Astrocyte (in vitro differentiated cells and primary cell): ENCODE measurements around the gene LHPP. TPM values are rescaled to one million over a fixed set of nuclear protein-coding genes. Genes with fewer than 3 reads are reported as not detected.
"Not testable (repeated sequence)": the region's sequence is repeated elsewhere in the genome, so short reads cannot be mapped to it uniquely, and the experiment has no call there.

Experiments
- DNase-seq: peaks from one replicate; pipeline ENCODE4 v3.0.0-alpha.2; 2010; ENCODE audit warnings: low read depth
- FAIRE-seq: peaks from 2 replicates; lab custom pipeline; 2011; peaks lifted over from hg19 to GRCh38; lab: Jason Lieb, UNC
- H2AFZ ChIP-seq: 2 replicates; pipeline ENCODE4 v1.6.0; 2012; ENCODE audit warnings: low read depth, low read length, inconsistent platforms
- H3K27ac ChIP-seq: 2 replicates; pipeline ENCODE4 v1.5.1; 2011; ENCODE audit warnings: low read depth, low read length, inconsistent platforms
- H3K27me3 ChIP-seq: 2 replicates; pipeline ENCODE4 v1.6.0; 2011; ENCODE audit warnings: low read length, inconsistent platforms; ENCODE audit not compliant: insufficient read depth
- H3K36me3 ChIP-seq: 2 replicates; pipeline ENCODE4 v1.5.1; 2011; ENCODE audit warnings: low read length, inconsistent platforms; ENCODE audit not compliant: insufficient read depth
- H3K4me1 ChIP-seq: 2 replicates; pipeline ENCODE4 v1.5.1; 2011; ENCODE audit warnings: low read length, inconsistent platforms; ENCODE audit not compliant: insufficient read depth
- H3K4me2 ChIP-seq: 2 replicates; pipeline ENCODE4 v1.6.0; 2012; ENCODE audit warnings: low read length, inconsistent platforms
- H3K4me3 ChIP-seq: 2 replicates; pipeline ENCODE4 v1.5.1; 2011; ENCODE audit warnings: low read depth, mild to moderate bottlenecking, low read length, inconsistent platforms; ENCODE audit not compliant: insufficient read depth
- H3K79me2 ChIP-seq: 2 replicates; pipeline ENCODE4 v1.6.0; 2012; ENCODE audit warnings: mild to moderate bottlenecking, low read length, inconsistent platforms; ENCODE audit not compliant: insufficient read depth
- H3K9ac ChIP-seq: 2 replicates; pipeline ENCODE4 v1.6.0; 2012; ENCODE audit warnings: mild to moderate bottlenecking, low read length, inconsistent platforms
- H3K9me3 ChIP-seq: 2 replicates; pipeline ENCODE4 v1.5.1; 2012; ENCODE audit warnings: low read depth, mild to moderate bottlenecking, low read length, inconsistent platforms; ENCODE audit not compliant: insufficient read depth
- H4K20me1 ChIP-seq: 2 replicates; pipeline ENCODE4 v1.6.0; 2012; ENCODE audit warnings: low read length, inconsistent platforms; ENCODE audit not compliant: insufficient read depth
- H3K27ac Mint-ChIP-seq: one replicate; pipeline ENCODE4 v1.8.0; 2021; ENCODE audit warnings: mild to moderate bottlenecking, mixed read lengths; ENCODE audit not compliant: unreplicated experiment
- H3K27me3 Mint-ChIP-seq: one replicate; pipeline ENCODE4 v1.8.0; 2021; ENCODE audit warnings: low read depth, mixed read lengths; ENCODE audit not compliant: unreplicated experiment
- H3K36me3 Mint-ChIP-seq: one replicate; pipeline ENCODE4 v1.8.0; 2021; ENCODE audit warnings: low read depth, mixed read lengths; ENCODE audit not compliant: unreplicated experiment
- H3K4me1 Mint-ChIP-seq: one replicate; pipeline ENCODE4 v1.8.0; 2021; ENCODE audit warnings: low read depth, mixed read lengths; ENCODE audit not compliant: unreplicated experiment
- H3K4me3 Mint-ChIP-seq: one replicate; pipeline ENCODE4 v1.8.0; 2021; ENCODE audit warnings: mild to moderate bottlenecking, moderate library complexity, mixed read lengths; ENCODE audit not compliant: unreplicated experiment
- H3K9me3 Mint-ChIP-seq: one replicate; pipeline ENCODE4 v1.8.0; 2021; ENCODE audit warnings: mild to moderate bottlenecking, mixed read lengths; ENCODE audit not compliant: unreplicated experiment
- CTCF ChIP-seq: IDR thresholded peaks from 2 replicates; pipeline ENCODE4 v1.5.1; 2011; ENCODE audit warnings: low read depth, mild to moderate bottlenecking, inconsistent platforms, low read length, moderate library complexity; ENCODE audit not compliant: insufficient read depth
- EZH2 ChIP-seq: IDR thresholded peaks from 2 replicates; pipeline ENCODE4 v1.6.1; 2012; ENCODE audit warnings: mild to moderate bottlenecking, low read length, inconsistent platforms; ENCODE audit not compliant: insufficient read depth
- total RNA-seq: library from RNA; stranded (reverse); gene quantifications from 2 replicates; pipeline ENCODE4 v1.2.1, GENCODE V29; 2021

LHPP gene
- total RNA-seq, 1 donor from 2014 or later, result 6.9 TPM

GRCh38 chr10:124546055-124546369 lies 84.4 kb downstream of the LHPP start:
- Mint-ChIP-seq H3K4me3 (no peak overlapping the region), H3K27ac (no peak overlapping the region)

GRCh38 chr10:124546957-124547646 lies 85.5 kb downstream of the LHPP start:
- peaks cover 3% of the 10 kb centered on the region for H3K27me3 ChIP-seq
- Mint-ChIP-seq H3K36me3 (no peaks in the 10 kb centered on the region), H3K4me3 (no peak overlapping the region), H3K9me3 (no peaks in the 10 kb centered on the region), H3K4me1 (no peaks in the 10 kb centered on the region), H3K27ac (no peak overlapping the region), H3K27me3 (peaks cover 14% of the 10 kb centered on the region)
- H3K9ac ChIP-seq, result no peak overlapping the region
- H3K4me2 ChIP-seq, result no peak overlapping the region
- no peaks in the 10 kb centered on the region for H3K79me2 ChIP-seq
- FAIRE-seq (no peak), DNase-seq (no peak)
- no peak overlapping the region for H2AFZ ChIP-seq
- peaks cover 3% of the 10 kb centered on the region for H3K4me1 ChIP-seq
- no peaks in the 10 kb centered on the region for H3K9me3 ChIP-seq
- H3K36me3 ChIP-seq, result no peaks in the 10 kb centered on the region
- no peak overlapping the region for H3K27ac ChIP-seq
- TF ChIP-seq EZH2 (no peak), CTCF (no peak)
- no peaks in the 10 kb centered on the region for H4K20me1 ChIP-seq
- no peak overlapping the region for H3K4me3 ChIP-seq

More at GRCh38 chr10:124546055-124546369, 84.4 kb downstream of the LHPP start:
- Mint-ChIP-seq H3K9me3 (no peaks in the 10 kb centered on the region), H3K27me3 (peaks cover 11% of the 10 kb centered on the region), H3K4me1 (no peaks in the 10 kb centered on the region), H3K36me3 (no peaks in the 10 kb centered on the region)
- DNase-seq (no peak), FAIRE-seq (no peak)
- no peak overlapping the region for H2AFZ ChIP-seq
- H3K27me3 ChIP-seq, result peaks cover 3% of the 10 kb centered on the region
- no peak overlapping the region for H3K4me2 ChIP-seq
- H3K9ac ChIP-seq, result no peak overlapping the region
- no peak overlapping the region for H3K27ac ChIP-seq
- H3K4me3 ChIP-seq, result no peak overlapping the region
- TF ChIP-seq CTCF, result no peak
- TF ChIP-seq EZH2, result no peak
- no peaks in the 10 kb centered on the region for H3K36me3 ChIP-seq
- no peaks in the 10 kb centered on the region for H3K79me2 ChIP-seq
- H4K20me1 ChIP-seq, result no peaks in the 10 kb centered on the region
- H3K4me1 ChIP-seq, result peaks cover 3% of the 10 kb centered on the region
- no peaks in the 10 kb centered on the region for H3K9me3 ChIP-seq

GRCh38 chr10:124547647-124548168 lies 86.1 kb downstream of the LHPP start:
- H3K27me3 ChIP-seq, result peaks cover 3% of the 10 kb centered on the region
- DNase-seq (no peak), FAIRE-seq (no peak)
- H3K27me3 Mint-ChIP-seq, result peaks cover 19% of the 10 kb centered on the region
- no peaks in the 10 kb centered on the region for H3K9me3 Mint-ChIP-seq
- no peaks in the 10 kb centered on the region for H3K36me3 ChIP-seq
- H3K4me1 ChIP-seq, result peaks cover 3% of the 10 kb centered on the region
- TF ChIP-seq CTCF (no peak), EZH2 (no peak)
- H2AFZ ChIP-seq, result no peak overlapping the region
- H3K36me3 Mint-ChIP-seq, result no peaks in the 10 kb centered on the region
- H3K9me3 ChIP-seq, result no peaks in the 10 kb centered on the region
- no peaks in the 10 kb centered on the region for H3K79me2 ChIP-seq
- no peaks in the 10 kb centered on the region for H3K4me1 Mint-ChIP-seq
- no peak overlapping the region for H3K4me3 ChIP-seq
- no peak overlapping the region for H3K4me2 ChIP-seq
- H3K4me3 Mint-ChIP-seq, result no peak overlapping the region
- H3K27ac ChIP-seq, result no peak overlapping the region
- H4K20me1 ChIP-seq, result no peaks in the 10 kb centered on the region
- H3K9ac ChIP-seq, result no peak overlapping the region
- no peak overlapping the region for H3K27ac Mint-ChIP-seq

- not testable (repeated sequence) for H3K9me3 Mint-ChIP-seq, H4K20me1 ChIP-seq, H3K4me2 ChIP-seq, H3K27ac ChIP-seq, H3K4me1 Mint-ChIP-seq, H3K4me3 ChIP-seq, H3K4me1 ChIP-seq, H3K9me3 ChIP-seq, H3K9ac ChIP-seq, H3K4me3 Mint-ChIP-seq, H3K27ac Mint-ChIP-seq, H3K36me3 Mint-ChIP-seq, H2AFZ ChIP-seq, H3K27me3 ChIP-seq, H3K36me3 ChIP-seq, DNase-seq, H3K79me2 ChIP-seq, FAIRE-seq
- H3K27me3 Mint-ChIP-seq, result peaks cover 16% of the 10 kb centered on the region
Measured at GRCh38 chr10:124549171-124549570, 87.5 kb downstream of the LHPP start.
